HG02885 (cell line): Measurements from ENCODE around the gene CYP2C8.
"Not testable (repeated sequence)": the region's sequence is repeated elsewhere in the genome, so short reads cannot be mapped to it uniquely, and the experiment has no call there.

ENCODE experiments used
- ATAC-seq: cut with Tn5 transposase; IDR thresholded peaks from one replicate; pipeline ENCODE4 v1.9.1; 2021; ENCODE audit warnings: mild to moderate bottlenecking; ENCODE audit not compliant: unreplicated experiment, poor library complexity

Gene CYP2C8

DNA sequence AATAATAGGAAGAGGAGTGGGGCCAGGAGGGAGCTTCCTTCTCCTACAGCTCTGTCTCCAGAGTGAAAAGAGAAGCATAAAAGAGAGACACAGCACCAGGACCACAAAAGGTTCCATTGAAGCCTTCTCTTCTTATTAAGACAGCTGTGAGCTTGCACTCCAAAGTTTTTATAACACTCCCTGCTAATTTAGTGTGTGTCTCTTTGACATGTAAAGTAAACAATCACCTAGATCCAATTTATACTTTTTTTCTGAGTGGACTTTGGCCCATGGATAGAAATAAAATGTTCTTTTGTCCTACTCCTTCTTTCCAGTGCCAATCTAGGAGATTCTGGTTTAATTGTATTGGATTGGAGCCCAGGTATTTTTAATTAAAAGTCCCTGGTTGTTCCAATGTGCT is at the start of gene CYP2C8:
CYP2C8 (minus strand) TSS at position 212 of the 400 bp plus-strand sequence; CDS start at position 117, 95 bp downstream.
- no peak for ATAC-seq

DNA sequence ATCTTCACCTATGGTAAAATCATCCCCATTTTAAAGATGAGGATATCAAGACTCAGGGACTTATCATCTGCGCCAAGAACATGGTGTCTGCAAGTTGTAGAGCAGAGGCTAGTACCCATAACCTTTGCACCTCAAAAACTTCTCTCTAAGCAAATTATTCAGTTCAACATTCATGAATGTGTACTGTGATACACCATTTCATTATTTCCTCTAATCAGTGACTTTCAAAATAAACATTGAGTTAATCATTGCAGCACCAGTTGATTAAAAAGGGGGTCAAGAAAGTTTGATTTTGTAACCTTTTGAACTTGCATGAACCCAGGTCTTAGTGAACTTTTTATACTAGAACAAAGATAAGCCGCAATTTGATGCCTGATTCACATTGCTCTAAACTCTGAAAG is 47.6 kb upstream of the CYP2C8 start:
- ATAC-seq = no peak

DNA sequence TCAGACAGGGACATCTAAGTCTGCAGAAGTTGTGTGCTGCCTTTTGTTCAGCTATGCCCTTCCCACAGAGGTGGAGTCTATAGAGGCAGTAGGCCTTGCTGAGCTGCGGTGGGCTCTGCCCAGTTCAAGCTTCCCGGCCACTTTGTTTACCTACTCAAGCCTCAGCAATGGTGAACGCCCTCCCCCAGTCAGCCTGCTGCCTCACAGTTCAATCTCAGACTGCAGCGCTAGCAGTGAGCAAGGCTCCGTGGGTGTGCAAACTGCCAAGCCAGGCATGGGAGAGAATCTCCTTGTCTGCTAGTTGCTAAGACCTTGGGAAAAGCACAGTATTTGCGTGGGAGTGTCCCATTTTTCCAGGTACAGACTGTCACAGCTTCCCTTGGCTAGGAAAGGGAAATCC is 41.5 kb upstream of the CYP2C8 start:
- ATAC-seq = not testable (repeated sequence)

DNA sequence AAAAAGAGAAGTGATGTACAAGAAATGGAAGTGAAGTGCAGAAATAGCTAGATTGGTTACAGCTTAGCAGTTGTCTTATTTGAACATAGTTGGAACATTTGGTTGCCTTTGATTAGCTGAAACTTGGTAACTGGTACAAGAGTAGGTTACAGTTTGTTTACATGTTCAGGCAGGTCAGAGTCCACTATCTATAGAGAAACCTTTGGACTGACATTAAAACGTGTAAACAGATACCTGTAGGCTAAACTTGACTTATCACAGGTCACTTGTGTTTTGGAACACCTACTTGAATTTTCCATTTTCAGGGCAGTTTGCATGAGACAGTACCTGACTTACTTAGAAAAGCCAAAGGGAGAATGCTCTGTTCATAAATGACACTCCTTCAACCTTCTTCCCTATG is 28.5 kb upstream of the CYP2C8 start:
- ATAC-seq = no peak

DNA sequence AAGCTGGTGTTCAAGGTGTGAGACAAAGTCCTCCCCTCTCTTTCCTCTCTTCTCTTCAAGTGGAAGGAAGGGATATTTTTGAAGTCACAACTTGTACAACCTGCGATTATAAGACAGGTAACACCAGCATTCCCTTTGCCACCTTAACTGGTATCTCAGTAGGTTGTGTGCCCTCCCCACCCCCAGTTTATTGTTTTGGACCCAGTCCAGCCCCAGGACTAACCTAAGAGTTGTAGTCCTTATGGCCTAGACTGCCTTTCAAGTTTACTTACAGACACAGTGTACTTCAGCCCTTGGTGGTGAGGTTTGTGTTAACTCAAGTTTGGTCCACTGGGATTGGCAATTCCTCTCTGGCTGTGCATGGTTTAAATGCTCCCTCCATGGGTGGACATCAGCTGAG is 26.8 kb upstream of the CYP2C8 start:
- no peak for ATAC-seq

DNA sequence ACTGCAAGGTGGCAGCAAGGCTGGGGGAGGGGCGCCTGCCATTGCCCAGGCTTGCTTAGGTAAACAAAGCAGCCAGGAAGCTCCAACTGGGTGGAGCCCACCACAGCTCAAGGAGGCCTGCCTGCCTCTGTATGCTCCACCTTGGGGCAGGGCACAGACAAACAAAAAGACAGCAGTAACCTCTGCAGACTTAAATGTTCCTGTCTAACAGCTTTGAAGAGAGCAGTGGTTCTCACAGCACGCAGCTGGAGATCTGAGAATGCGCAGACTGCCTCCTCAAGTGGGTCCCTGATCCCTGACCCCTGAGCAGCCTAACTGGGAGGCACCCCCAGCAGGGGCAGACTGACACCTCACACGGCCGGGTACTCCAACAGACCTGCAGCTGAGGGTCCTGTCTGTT is 10.3 kb upstream of the CYP2C8 start:
- ATAC-seq = not testable (repeated sequence)

DNA sequence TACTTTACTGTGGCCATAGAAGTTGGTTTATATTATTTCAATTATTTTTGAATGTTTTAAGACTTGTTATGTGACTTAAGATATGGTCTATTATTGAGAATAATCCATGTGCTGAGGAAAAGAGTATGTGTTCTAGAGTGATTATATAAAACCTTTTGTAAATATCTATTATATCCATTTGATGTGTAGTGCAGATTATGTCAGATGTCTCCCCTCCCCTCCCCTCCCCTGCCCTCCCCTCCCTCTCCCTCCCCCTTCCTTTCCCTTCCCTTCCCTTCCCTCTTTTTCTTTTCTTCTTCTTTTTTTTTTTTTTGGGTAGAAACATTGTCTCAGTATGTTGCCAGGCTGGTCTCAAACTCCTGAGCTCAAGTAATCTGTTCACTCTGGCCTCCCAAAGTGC is 8.3 kb upstream of the CYP2C8 start:
- ATAC-seq = no peak

DNA sequence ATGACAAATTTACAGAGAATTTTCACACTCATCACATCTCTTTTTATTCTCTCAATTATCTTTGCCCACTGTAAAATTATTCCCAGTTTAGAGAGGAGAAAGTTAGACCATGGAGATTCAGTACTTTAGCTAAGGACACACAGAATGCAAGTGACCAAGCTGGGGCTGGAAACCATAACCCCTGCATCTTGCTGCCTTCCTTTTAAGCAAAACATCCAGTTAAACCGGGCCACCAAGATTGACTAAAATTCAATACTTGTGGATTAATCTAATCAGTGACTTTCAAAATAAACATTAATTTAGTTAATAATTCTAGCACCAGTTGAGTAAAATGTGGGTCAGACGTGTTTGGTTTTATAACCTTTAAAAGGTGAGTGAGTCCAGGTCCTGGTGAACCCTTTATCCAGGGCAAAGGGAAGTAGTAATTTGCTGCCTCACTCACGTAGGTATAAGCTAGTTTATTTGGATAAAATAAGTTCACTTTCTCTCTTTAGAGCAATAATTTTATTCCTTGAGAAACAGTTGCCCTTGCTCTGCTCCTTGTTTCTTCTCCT is 1.9 kb upstream of the CYP2C8 start:
- ATAC-seq = no peak

DNA sequence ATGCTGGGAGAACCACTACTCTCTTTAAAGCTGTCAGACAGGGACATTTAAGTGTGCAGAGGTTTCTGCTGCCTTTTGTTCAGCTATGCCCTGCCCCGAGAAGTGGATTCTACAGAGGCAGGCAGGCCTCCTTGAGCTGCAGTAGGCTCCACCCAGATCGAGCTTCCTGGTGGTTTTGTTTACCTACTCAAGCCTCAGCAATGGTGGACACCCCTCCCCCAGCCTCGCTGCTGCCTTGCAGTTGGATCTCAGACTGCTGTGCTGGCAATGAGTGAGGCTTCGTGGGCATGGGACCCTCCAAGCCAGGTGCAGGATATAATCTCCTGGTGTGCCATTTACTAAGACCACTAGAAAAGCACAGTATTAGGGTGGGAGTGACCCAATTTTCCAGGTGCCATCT is 5.2 kb downstream of the CYP2C8 start:
- ATAC-seq = not testable (repeated sequence)

DNA sequence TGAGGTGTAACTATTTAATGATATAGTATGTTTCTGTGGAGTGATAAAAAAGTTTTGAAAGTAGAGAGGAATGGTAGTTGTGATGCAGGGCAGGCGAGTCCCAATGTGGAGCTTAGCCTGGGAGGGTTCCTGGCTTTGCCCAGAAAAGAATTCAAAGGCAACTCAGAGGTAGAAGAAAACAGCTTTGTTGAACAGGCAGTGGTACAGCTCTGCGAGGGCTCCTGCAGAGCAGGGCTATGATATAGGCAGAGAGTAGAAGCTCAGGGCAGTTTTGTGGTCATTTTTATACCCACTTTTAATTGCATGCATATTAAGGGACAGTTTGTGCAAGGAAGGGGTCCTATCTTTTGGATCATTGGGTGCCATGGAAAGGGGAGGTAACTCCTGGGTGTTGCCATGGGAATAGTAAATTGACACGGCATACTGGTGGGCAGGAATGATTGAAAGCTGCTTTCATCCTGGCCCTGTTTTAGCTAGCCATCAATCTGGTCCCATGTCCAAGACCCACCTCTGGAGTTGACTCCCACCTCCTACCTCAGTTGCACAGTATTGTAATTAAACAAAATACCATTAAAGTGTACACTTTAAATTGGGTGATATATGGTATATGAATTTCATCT is 12.4 kb downstream of the CYP2C8 start:
- no peak for ATAC-seq

DNA sequence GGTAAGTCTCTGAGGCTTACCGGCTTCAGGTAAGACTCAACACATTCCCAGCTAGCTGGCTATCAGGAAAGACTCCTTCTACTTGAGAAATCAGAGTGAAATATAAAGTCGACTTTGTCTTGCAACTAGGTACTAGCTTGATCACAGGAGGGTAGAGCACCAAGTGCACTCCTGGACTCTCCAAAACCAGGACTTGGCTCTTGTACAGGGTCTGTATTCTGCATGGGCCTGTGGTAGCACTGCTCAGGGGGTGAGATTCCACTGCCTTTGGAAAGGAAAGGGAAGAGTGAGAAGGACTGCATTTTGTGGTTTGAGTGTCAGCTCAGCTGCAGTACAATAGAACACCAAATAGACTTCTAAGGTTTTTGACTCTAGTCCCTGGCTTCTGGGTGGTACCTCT is 19.4 kb downstream of the CYP2C8 start:
- ATAC-seq = no peak

DNA sequence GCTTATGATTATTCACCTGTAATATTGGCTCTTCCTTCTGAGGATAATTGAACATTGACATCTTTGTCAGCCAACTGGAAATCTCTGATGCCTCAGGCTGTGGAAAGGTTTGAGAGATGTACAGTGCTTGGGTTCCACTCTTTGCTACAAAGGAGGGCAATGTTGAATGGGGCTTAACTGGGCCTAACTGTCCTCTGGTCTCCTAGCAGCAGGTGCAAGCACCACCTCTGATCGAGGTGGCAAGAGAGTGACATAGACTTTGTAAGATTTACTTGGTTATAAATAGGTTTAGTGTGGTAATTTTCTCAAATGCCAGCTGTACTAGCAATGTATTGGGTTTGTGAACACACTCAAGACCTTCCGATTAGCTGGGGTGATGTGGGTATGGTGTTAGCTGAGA is 21.1 kb downstream of the CYP2C8 start:
- no peak for ATAC-seq

DNA sequence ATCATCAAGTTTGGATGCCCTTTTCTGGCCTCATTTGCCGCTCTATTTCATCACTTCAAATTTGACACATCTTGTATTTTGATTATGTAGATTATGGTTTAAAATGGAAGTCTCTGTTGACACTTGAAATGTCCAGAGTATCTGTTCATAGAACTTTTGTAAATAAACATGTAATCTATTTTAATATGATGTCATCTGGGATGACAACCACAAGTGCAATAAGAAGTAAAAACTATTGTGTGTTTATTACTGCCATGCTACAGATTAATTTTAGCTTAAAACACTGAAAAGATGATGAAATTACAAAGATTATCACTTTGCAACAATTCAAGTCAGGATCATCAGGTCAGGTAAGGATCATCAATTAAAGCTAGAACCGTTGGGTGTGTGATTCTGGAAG is 30.0 kb downstream of the CYP2C8 start:
- no peak for ATAC-seq

DNA sequence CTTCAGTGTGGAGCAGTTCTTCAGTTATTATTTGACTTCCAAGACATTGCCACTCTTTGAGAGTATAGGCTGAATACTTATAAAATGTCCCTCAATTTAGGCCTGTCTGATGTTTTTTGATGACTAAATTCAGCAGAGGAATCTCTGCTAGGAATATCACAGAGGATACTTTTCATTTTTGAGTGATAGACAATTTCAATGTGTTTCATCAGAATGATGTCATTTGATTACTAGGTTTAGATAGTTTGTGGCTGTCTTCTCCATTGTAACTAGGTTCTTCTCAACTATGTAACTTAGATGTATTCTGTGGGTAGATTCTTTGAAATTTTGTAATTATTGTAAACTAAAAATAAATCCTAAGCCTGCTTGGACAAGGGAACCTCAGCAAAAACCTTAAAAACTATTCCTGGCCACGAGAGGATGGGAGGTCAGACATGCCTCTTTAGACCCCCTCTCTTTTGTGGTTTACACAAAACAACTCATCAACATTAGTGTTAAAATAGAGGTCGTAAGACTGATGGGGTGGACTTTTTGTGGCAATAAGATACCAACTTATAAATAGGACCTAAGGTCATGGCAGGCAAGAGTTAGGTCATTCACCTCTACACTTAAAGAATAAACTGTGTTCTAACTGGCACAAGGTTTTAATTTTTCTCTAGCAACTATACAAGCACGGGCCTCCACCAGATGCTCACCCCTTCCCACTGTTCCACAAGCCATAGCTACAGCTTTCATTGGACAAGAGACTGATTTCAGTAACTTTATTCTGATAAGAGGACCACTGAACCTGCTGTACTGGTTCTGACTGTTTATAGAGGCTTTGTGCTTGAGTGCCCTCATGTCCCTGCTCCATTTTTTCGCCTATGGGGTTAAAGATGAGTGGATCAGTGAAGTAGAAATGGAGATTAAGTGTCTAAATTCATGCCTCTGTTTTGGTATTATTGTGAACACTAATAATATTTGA is 33.7 kb downstream of the CYP2C8 start:
- ATAC-seq = no peak

DNA sequence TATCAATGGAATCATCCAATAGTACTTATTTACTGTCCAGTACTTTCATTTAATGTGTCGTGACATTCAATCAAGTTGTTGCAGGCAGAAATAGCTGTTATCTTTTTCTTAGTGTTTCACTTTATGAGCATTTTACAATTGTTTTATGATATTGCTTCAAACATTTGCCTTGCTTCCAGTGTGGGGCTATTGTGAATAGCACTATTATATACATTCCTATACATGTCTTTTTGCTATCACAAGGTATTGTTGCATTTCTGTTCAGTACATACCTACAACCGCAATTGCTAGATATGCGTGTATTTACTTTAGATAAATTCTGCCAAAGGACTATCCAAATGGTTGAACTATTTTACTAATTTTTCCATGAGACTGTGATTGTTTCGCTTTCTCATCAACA is 34.9 kb downstream of the CYP2C8 start:
- no peak for ATAC-seq

DNA sequence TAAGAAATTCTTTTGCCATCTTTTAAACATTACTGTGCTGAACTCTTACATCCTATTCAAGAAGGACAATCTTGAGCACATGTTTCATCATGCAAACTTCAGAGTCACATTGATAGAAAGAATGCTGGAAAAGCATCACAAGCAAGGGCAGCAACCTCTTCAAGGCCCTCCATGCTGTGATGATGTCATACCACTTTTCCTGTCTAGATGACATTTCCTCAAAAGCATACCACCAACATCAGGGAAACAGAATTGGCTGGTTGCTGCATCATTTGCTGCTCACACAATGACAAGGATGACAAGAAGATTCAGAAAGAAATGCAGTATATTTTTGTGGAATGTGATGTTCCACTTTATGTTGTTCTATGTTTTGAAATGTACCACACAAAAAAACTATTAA is 37.6 kb downstream of the CYP2C8 start:
- no peak for ATAC-seq

DNA sequence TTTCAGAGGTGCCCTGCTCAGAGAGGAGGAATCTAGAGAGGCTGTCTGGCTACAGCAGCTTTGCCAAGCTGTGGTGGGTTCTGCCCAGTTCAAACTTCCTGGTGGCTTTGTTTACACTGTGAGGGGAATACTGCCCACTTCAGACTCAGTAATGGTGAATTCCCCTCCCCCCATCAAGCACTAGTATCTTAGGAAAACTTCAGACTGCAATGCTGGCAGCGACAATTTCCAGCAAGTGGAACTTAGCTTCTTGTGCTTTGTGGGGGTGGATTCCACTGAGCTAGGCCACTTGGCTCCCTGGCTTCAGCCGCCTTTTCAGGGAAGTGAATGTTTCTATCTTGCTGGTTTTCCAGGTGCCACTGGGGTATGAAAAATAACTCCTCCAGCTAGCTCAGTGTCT is 42.8 kb downstream of the CYP2C8 start:
- no peak for ATAC-seq

DNA sequence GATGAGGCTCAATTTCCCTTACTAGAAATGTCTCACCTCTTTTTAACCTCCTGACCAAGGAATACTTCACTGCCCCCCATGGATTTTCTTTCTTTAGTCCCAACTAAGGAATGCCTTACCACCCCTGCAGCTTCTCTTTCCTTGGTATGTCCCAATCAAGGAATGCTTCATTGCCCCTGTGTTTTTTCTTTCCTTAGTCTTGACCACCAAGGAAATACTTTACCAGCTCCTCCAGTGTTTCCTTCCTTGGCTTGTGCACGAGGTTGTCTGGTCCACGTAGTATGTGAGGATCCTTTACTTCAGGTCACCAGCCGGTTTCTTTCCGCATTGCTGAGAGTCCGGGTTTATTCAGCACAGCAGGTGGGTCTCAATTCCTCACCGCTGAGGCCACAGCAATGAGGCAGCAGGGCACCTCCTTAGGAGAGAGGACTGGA is 71.5 kb downstream of the CYP2C8 start:
- ATAC-seq = no peak

DNA sequence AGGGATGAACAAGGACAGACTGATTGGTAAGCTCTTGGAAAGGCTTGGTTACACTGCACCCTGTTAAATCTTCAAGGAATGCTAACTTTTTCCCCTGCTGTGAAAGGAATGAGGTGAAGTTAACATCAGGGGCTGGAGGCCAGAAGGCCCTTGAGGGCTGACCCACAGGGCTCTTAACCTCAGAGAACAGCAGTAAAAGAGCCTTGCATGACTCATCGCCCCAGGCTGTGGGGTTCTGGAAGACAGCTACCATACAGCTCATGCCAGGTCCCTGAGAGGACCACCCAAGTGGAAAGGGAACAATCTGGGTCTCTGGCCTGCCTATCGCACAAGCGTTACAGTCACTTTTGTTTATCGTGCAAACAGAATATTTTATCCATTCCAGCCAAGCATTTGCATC is 76.5 kb downstream of the CYP2C8 start:
- no peak for ATAC-seq

DNA sequence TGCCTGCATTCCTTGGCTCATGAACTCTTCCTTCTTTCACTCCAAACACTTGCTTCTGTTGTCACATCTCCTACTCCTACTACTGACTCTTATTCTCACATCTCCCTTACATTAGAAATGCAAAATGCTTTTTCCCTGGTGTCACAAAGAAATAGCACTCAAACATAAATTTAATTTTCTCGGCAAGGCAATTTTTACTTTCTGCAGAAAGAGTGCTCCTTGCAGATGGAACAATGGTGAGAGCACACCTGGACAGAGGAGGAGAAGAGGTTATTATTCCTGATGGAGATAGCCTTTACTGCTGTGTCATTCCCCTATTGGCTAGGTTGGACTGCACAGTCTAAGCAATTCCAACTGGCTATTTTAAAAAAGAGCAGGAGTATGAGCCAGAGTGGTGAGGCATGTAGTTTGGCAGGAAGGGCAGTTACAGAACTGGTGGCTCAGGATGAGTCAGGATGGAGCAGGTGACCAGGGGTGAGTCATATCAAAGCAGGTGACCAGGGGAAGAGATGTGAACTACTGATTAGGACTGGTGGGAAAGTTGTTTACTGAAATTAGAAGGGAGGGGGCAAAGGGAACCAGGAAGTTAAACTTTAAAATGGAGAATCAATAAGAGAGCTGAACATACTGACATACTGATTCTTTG is 77.9 kb downstream of the CYP2C8 start:
- no peak for ATAC-seq

DNA sequence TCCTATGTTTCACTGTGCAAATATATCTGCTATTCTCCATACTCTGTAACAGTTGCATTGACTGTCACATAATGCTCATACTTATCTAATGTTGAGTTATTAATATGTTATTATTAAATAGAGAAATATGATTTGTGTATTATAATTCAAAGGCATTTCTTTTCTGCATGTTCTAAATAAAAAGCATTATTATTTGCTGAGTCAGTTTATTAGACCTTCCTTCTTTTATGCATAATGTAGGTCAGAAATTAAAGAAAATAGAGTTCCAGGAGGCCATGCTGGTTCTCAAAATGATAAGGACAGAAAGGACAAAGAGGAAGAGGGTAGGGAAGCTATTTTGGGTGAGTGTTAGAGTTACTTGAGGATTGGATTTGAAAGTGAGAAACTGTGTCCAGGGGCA is 80.1 kb downstream of the CYP2C8 start:
- ATAC-seq = no peak
